ENCODE data around the gene CAPN6.
A peak's percentile ranks its signal among the peaks of the same experiment; 100 is the strongest.

CAPN6 gene

GRCh38 chrX:111270339-111270738, at the start of gene CAPN6:
Gene CAPN6, minus strand, starts transcription at chrX:111270483. Its CDS starts 6,547 bp downstream, at chrX:111263936.
- DNase-seq: no peak

GRCh38 chrX:111319451-111319850, 49.2 kb upstream of the CAPN6 start:
- DNase-seq: no peak

- no peak for DNase-seq
Measured at GRCh38 chrX:111318901-111319300, 48.6 kb upstream of the CAPN6 start.

- DNase-seq: no peak
Measured at GRCh38 chrX:111309083-111309482, 38.8 kb upstream of the CAPN6 start.

- DNase-seq: no peak
Measured at GRCh38 chrX:111308039-111308438, 37.8 kb upstream of the CAPN6 start.

GRCh38 chrX:111302284-111302683, 32.0 kb upstream of the CAPN6 start:
- no peak for DNase-seq

GRCh38 chrX:111288841-111289240, 18.6 kb upstream of the CAPN6 start:
- DNase-seq: no peak

- DNase-seq: no peak
Measured at GRCh38 chrX:111284631-111285293, 14.5 kb upstream of the CAPN6 start.

- no peak for DNase-seq
Measured at GRCh38 chrX:111283446-111283845, 13.2 kb upstream of the CAPN6 start.

GRCh38 chrX:111282991-111283390, 12.7 kb upstream of the CAPN6 start:
- no peak for DNase-seq

- DNase-seq: no peak
Measured at GRCh38 chrX:111282139-111282538, 11.9 kb upstream of the CAPN6 start.

- no peak for DNase-seq
Measured at GRCh38 chrX:111268506-111268905, 1.8 kb downstream of the CAPN6 start.

GRCh38 chrX:111265486-111265885, 4.8 kb downstream of the CAPN6 start:
- DNase-seq: no peak

- no peak for DNase-seq
Measured at GRCh38 chrX:111264385-111264784, 5.9 kb downstream of the CAPN6 start.

- DNase-seq: no peak
Measured at GRCh38 chrX:111262086-111262485, 8.2 kb downstream of the CAPN6 start.

- no peak for DNase-seq
Measured at GRCh38 chrX:111260451-111260850, 9.8 kb downstream of the CAPN6 start.

- no peak for DNase-seq
Measured at GRCh38 chrX:111259559-111259958, 10.7 kb downstream of the CAPN6 start.

GRCh38 chrX:111257733-111258132, 12.6 kb downstream of the CAPN6 start:
- no peak for DNase-seq

GRCh38 chrX:111254896-111255693, 15.2 kb downstream of the CAPN6 start:
- DNase-seq: no peak

GRCh38 chrX:111244235-111244750, 26.0 kb downstream of the CAPN6 start:
- DNase-seq: peak; percentile 1

- no peak for DNase-seq
Measured at GRCh38 chrX:111216293-111216801, 53.9 kb downstream of the CAPN6 start.

GRCh38 chrX:111207851-111208250, 62.4 kb downstream of the CAPN6 start:
- no peak for DNase-seq

- no peak for DNase-seq
Measured at GRCh38 chrX:111200327-111200726, 70.0 kb downstream of the CAPN6 start.

- DNase-seq: no peak
Measured at GRCh38 chrX:111199505-111199904, 70.8 kb downstream of the CAPN6 start.
